HG03354 (cell line): ENCODE results near the gene KPNA2.
A peak's percentile ranks its signal among the peaks of the same experiment; 100 is the strongest.
"Not testable (repeated sequence)": the region's sequence is repeated elsewhere in the genome, so short reads cannot be mapped to it uniquely, and the experiment has no call there.

ENCODE experiments used
- ATAC-seq: cut with Tn5 transposase; IDR thresholded peaks from one replicate; pipeline ENCODE4 v1.9.1; 2021; ENCODE audit warnings: mild to moderate bottlenecking; ENCODE audit not compliant: unreplicated experiment, poor library complexity, severe bottlenecking

KPNA2 gene

GRCh38 chr17:68053231-68054013 lies 17.9 kb downstream of the KPNA2 start:
- no peak for ATAC-seq

- ATAC-seq: no peak
Observed at GRCh38 chr17:68054296-68054900, 18.9 kb downstream of the KPNA2 start.

GRCh38 chr17:68057531-68057952 lies 22.0 kb downstream of the KPNA2 start:
- no peak for ATAC-seq

- ATAC-seq: no peak
Observed at GRCh38 chr17:68060336-68060735, 24.8 kb downstream of the KPNA2 start.

- no peak for ATAC-seq
Observed at GRCh38 chr17:68061512-68062313, 26.2 kb downstream of the KPNA2 start.

GRCh38 chr17:68065366-68065765 lies 29.8 kb downstream of the KPNA2 start:
- not testable (repeated sequence) for ATAC-seq

GRCh38 chr17:68068512-68068911 lies 33.0 kb downstream of the KPNA2 start:
- not testable (repeated sequence) for ATAC-seq

GRCh38 chr17:68070582-68071444 lies 35.3 kb downstream of the KPNA2 start:
- ATAC-seq: not testable (repeated sequence)

GRCh38 chr17:68074279-68074678 lies 38.7 kb downstream of the KPNA2 start:
- ATAC-seq: no peak

- ATAC-seq: not testable (repeated sequence)
Observed at GRCh38 chr17:68075953-68076607, 40.5 kb downstream of the KPNA2 start.

GRCh38 chr17:68077498-68077897 lies 42.0 kb downstream of the KPNA2 start:
- ATAC-seq: not testable (repeated sequence)

- no peak for ATAC-seq
Observed at GRCh38 chr17:68080411-68081150, 45.0 kb downstream of the KPNA2 start.

GRCh38 chr17:68081305-68082265 lies 46.0 kb downstream of the KPNA2 start:
- ATAC-seq: not testable (repeated sequence)

- ATAC-seq: no peak
Observed at GRCh38 chr17:68085771-68086381, 50.3 kb downstream of the KPNA2 start.

GRCh38 chr17:68086666-68087065 lies 51.1 kb downstream of the KPNA2 start:
- peak; percentile 5 for ATAC-seq

- peak; percentile 67 for ATAC-seq
Observed at GRCh38 chr17:68087131-68087623, 51.6 kb downstream of the KPNA2 start.

GRCh38 chr17:68087851-68088250 lies 52.3 kb downstream of the KPNA2 start:
- no peak for ATAC-seq
